ENCODE measurements around the gene OMA1.
"Not testable (repeated sequence)": the region's sequence is repeated elsewhere in the genome, so short reads cannot be mapped to it uniquely, and the experiment has no call there.

Gene OMA1

DNA sequence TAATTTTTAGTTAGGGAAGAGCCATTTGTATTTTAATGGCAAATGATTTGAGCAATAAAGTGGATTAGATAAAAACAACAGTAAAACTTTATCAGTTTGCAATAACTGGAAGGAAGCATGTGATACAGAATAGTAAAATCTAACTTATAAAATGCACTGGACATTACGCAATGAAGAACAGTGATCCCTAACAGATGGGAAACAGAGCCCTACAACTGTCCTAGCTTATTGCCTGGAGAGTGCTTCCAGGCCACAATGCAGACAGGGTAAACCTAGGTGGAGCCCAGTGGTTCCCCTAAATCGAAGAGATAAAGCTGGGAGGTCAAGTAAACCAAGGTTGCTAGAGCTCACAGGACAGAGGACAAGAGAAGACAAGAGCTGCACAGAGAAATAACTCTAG lies 7.0 kb downstream of the OMA1 start:
- Histone ChIP-seq H2AFZ (ENCODE audit: low read length) (no peak overlapping the region), H3K4me2 (ENCODE audit: low read depth, low read length, poor library complexity, severe bottlenecking) (no peak overlapping the region), H4K20me1 (ENCODE audit: insufficient read depth, low read length, poor library complexity, severe bottlenecking) (no peaks in the 10 kb centered on the region), H3K9me2 (replicated peaks; ENCODE audit: low read depth, low read length) (no peaks in the 10 kb centered on the region), H3K27me3 (ENCODE audit: insufficient read depth, low read length, poor library complexity, severe bottlenecking) (no peaks in the 10 kb centered on the region), H3K36me3 (ENCODE audit: insufficient read depth, low read length) (no peaks in the 10 kb centered on the region), H3K4me3 (ENCODE audit: low read length, poor library complexity, severe bottlenecking) (no peak overlapping the region), H3K9ac (ENCODE audit: low read depth, low read length, poor library complexity, severe bottlenecking) (no peak overlapping the region), H3K9me3 (ENCODE audit: insufficient read depth, low read depth, low read length) (no peaks in the 10 kb centered on the region), H3F3A (ENCODE audit: low read depth) (no peaks in the 10 kb centered on the region), H3K79me2 (ENCODE audit: insufficient read depth, low read length) (no peaks in the 10 kb centered on the region; the same call in 1 of the 2 replicates), H3K4me1 (ENCODE audit: insufficient read depth, low read length, poor library complexity, severe bottlenecking) (peaks cover 13% of the 10 kb centered on the region)
- TF ChIP-seq EZH2phosphoT487 (IDR thresholded peaks at IDR 0.05; ENCODE audit: borderline replicate concordance), result no peak
- TF ChIP-seq, protein P1, sequence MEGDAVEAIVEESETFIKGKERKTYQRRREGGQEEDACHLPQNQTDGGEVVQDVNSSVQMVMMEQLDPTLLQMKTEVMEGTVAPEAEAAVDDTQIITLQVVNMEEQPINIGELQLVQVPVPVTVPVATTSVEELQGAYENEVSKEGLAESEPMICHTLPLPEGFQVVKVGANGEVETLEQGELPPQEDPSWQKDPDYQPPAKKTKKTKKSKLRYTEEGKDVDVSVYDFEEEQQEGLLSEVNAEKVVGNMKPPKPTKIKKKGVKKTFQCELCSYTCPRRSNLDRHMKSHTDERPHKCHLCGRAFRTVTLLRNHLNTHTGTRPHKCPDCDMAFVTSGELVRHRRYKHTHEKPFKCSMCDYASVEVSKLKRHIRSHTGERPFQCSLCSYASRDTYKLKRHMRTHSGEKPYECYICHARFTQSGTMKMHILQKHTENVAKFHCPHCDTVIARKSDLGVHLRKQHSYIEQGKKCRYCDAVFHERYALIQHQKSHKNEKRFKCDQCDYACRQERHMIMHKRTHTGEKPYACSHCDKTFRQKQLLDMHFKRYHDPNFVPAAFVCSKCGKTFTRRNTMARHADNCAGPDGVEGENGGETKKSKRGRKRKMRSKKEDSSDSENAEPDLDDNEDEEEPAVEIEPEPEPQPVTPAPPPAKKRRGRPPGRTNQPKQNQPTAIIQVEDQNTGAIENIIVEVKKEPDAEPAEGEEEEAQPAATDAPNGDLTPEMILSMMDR (conservative IDR thresholded peaks at IDR 0.05; ENCODE audit: low read length), result no peak

DNA sequence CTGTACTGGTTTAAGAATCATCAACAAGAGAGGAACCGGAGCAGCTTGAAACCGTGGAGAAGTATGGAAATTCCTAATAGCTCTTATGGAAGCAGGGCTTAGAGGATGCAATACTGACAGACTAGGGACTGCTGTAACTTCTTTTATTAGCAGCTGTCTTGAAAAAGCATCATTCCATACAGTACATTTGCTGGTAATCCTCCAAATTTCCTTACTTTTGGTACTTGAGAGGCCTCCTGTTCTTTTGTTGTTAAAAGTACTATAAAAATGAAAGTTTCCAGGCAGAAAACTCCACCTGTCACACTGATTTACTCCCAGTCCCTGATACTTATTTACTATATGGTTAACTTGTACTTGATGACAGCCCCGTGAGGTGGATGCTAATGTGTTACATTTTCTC lies 7.7 kb downstream of the OMA1 start:
- Histone ChIP-seq H3K9me3 (ENCODE audit: insufficient read depth, low read depth, low read length) (no peaks in the 10 kb centered on the region), H3F3A (ENCODE audit: low read depth) (no peaks in the 10 kb centered on the region), H2AFZ (ENCODE audit: low read length) (no peak overlapping the region), H4K20me1 (ENCODE audit: insufficient read depth, low read length, poor library complexity, severe bottlenecking) (no peaks in the 10 kb centered on the region), H3K4me3 (ENCODE audit: low read length, poor library complexity, severe bottlenecking) (no peak overlapping the region), H3K27me3 (ENCODE audit: insufficient read depth, low read length, poor library complexity, severe bottlenecking) (no peaks in the 10 kb centered on the region), H3K36me3 (ENCODE audit: insufficient read depth, low read length) (no peaks in the 10 kb centered on the region), H3K79me2 (ENCODE audit: insufficient read depth, low read length) (no peaks in the 10 kb centered on the region), H3K4me1 (ENCODE audit: insufficient read depth, low read length, poor library complexity, severe bottlenecking) (peaks cover 10% of the 10 kb centered on the region), H3K9ac (ENCODE audit: low read depth, low read length, poor library complexity, severe bottlenecking) (no peak overlapping the region), H3K9me2 (replicated peaks; ENCODE audit: low read depth, low read length) (no peaks in the 10 kb centered on the region), H3K4me2 (ENCODE audit: low read depth, low read length, poor library complexity, severe bottlenecking) (no peak overlapping the region)
- TF ChIP-seq EZH2phosphoT487 (IDR thresholded peaks at IDR 0.05; ENCODE audit: borderline replicate concordance), result no peak

DNA sequence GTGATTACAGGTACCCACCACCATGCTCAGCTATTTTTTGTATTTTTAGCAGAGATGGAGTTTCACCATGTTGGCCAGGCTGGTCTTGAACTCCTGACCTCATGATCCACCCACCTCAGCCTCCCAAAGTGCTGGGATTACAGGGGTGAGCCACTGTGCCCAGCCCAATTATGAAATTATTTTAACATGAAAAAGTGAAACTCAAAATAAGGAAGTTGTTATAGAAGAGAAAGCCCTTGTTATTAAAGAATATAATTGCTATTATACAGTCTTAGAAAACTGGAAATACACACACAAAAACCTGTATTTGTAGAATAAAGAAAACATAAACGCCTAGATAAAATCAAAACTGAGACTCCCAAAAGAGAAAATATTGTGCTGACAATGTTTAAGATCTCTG lies 14.7 kb downstream of the OMA1 start:
- not testable (repeated sequence) for H3K4me2 ChIP-seq (ENCODE audit: low read depth, low read length, poor library complexity, severe bottlenecking)

DNA sequence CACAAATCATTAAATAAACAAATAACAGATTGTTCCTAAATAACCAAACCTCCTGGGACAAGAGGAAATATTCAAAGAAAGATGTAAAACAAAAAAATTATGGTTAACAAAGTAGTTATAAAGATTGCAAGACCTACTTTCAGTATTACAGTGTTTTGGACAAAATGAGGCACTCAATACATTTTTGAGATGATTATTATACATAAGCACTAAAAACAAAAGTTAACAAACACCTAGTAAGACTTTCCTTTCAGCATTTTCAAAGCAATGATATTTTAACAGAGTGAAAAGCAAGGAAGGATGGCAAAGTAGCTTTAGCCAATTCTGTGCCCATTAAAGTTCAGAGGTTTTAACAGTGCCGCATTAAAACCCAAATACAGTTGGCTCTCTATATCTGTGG lies 17.2 kb downstream of the OMA1 start:
- no peak overlapping the region for H3K4me2 ChIP-seq (ENCODE audit: low read depth, low read length, poor library complexity, severe bottlenecking)
- TF ChIP-seq, protein P1 (conservative IDR thresholded peaks at IDR 0.05; ENCODE audit: low read length), result no peak
- TF ChIP-seq EZH2phosphoT487 (IDR thresholded peaks at IDR 0.05; ENCODE audit: borderline replicate concordance), result no peak
- H3K36me3 ChIP-seq (ENCODE audit: insufficient read depth, low read length), result no peaks in the 10 kb centered on the region
- H3K27me3 ChIP-seq (ENCODE audit: insufficient read depth, low read length, poor library complexity, severe bottlenecking), result no peaks in the 10 kb centered on the region
- H3F3A ChIP-seq (ENCODE audit: low read depth), result 0 out of 2 replicates have a peak, but pooled peaks cover 3% of the 10 kb centered on the region
- no peaks in the 10 kb centered on the region for H3K9me3 ChIP-seq (ENCODE audit: insufficient read depth, low read depth, low read length)
- peaks cover 15% of the 10 kb centered on the region for H3K4me1 ChIP-seq (ENCODE audit: insufficient read depth, low read length, poor library complexity, severe bottlenecking)
- H2AFZ ChIP-seq (ENCODE audit: low read length), result no peak overlapping the region
- no peak overlapping the region for H3K4me3 ChIP-seq (ENCODE audit: low read length, poor library complexity, severe bottlenecking)
- H4K20me1 ChIP-seq (ENCODE audit: insufficient read depth, low read length, poor library complexity, severe bottlenecking), result no peaks in the 10 kb centered on the region
- no peak overlapping the region for H3K9ac ChIP-seq (ENCODE audit: low read depth, low read length, poor library complexity, severe bottlenecking)
- H3K79me2 ChIP-seq (ENCODE audit: insufficient read depth, low read length), result no peaks in the 10 kb centered on the region
- H3K9me2 ChIP-seq (replicated peaks; ENCODE audit: low read depth, low read length), result no peaks in the 10 kb centered on the region

More for the DNA sequence above, 14.7 kb downstream of the OMA1 start:
- H3K4me1 ChIP-seq (ENCODE audit: insufficient read depth, low read length, poor library complexity, severe bottlenecking); H3K79me2 ChIP-seq (ENCODE audit: insufficient read depth, low read length); H3K9me2 ChIP-seq (replicated peaks; ENCODE audit: low read depth, low read length); H2AFZ ChIP-seq (ENCODE audit: low read length); H3K27me3 ChIP-seq (ENCODE audit: insufficient read depth, low read length, poor library complexity, severe bottlenecking); H3K4me3 ChIP-seq (ENCODE audit: low read length, poor library complexity, severe bottlenecking); H3K9ac ChIP-seq (ENCODE audit: low read depth, low read length, poor library complexity, severe bottlenecking); H3F3A ChIP-seq (ENCODE audit: low read depth); H4K20me1 ChIP-seq (ENCODE audit: insufficient read depth, low read length, poor library complexity, severe bottlenecking); H3K36me3 ChIP-seq (ENCODE audit: insufficient read depth, low read length); H3K9me3 ChIP-seq (ENCODE audit: insufficient read depth, low read depth, low read length): not testable (repeated sequence)
